ENCODE measurements around the gene C14orf132.

Gene C14orf132

GRCh38 chr14:96126783-96127271, 87.7 kb downstream of the C14orf132 start:
- no peak for DNase-seq
- Histone ChIP-seq H3K9me3 (ENCODE audit: severe bottlenecking) (no peaks in the 10 kb centered on the region), H3K36me3 (no peaks in the 10 kb centered on the region), H3K27me3 (ENCODE audit: insufficient read depth, low read depth, severe bottlenecking) (no peaks in the 10 kb centered on the region), H3K4me3 (ENCODE audit: low read depth, low read length) (no peak overlapping the region), H3K27ac (no peak overlapping the region)
- no peak for TF ChIP-seq CTCF (IDR thresholded peaks at IDR 0.05; ENCODE audit: low read depth, low read length)

- no peak for TF ChIP-seq CTCF (IDR thresholded peaks at IDR 0.05; ENCODE audit: low read depth, low read length)
- H3K27ac ChIP-seq = no peak overlapping the region
- H3K36me3 ChIP-seq = no peaks in the 10 kb centered on the region
- no peaks in the 10 kb centered on the region for H3K9me3 ChIP-seq (ENCODE audit: severe bottlenecking)
- DNase-seq = no peak
- H3K27me3 ChIP-seq (ENCODE audit: insufficient read depth, low read depth, severe bottlenecking) = no peaks in the 10 kb centered on the region
- no peak overlapping the region for H3K4me3 ChIP-seq (ENCODE audit: low read depth, low read length)
These were observed 90.1 kb downstream of the C14orf132 start for GRCh38 chr14:96129128-96129736.

GRCh38 chr14:96130391-96130790, 91.2 kb downstream of the C14orf132 start:
- Histone ChIP-seq H3K36me3 (no peaks in the 10 kb centered on the region), H3K4me3 (ENCODE audit: low read depth, low read length) (no peak overlapping the region), H3K9me3 (ENCODE audit: severe bottlenecking) (no peaks in the 10 kb centered on the region), H3K27ac (no peak overlapping the region), H3K27me3 (ENCODE audit: insufficient read depth, low read depth, severe bottlenecking) (no peaks in the 10 kb centered on the region)
- TF ChIP-seq CTCF (IDR thresholded peaks at IDR 0.05; ENCODE audit: low read depth, low read length) = no peak
- no peak for DNase-seq

- no peaks in the 10 kb centered on the region for H3K27me3 ChIP-seq (ENCODE audit: insufficient read depth, low read depth, severe bottlenecking)
- DNase-seq = no peak
- H3K9me3 ChIP-seq (ENCODE audit: severe bottlenecking) = no peaks in the 10 kb centered on the region
- H3K36me3 ChIP-seq = no peaks in the 10 kb centered on the region
- H3K4me3 ChIP-seq (ENCODE audit: low read depth, low read length) = no peak overlapping the region
- H3K27ac ChIP-seq = no peak overlapping the region
- TF ChIP-seq CTCF (IDR thresholded peaks at IDR 0.05; ENCODE audit: low read depth, low read length) = no peak
These were observed 91.7 kb downstream of the C14orf132 start for GRCh38 chr14:96130854-96131253.

GRCh38 chr14:96131836-96132235, 92.7 kb downstream of the C14orf132 start:
- no peak overlapping the region for H3K4me3 ChIP-seq (ENCODE audit: low read depth, low read length)
- no peaks in the 10 kb centered on the region for H3K9me3 ChIP-seq (ENCODE audit: severe bottlenecking)
- TF ChIP-seq CTCF (IDR thresholded peaks at IDR 0.05; ENCODE audit: low read depth, low read length) = no peak
- DNase-seq = no peak
- H3K27ac ChIP-seq = no peak overlapping the region
- no peaks in the 10 kb centered on the region for H3K36me3 ChIP-seq
- no peaks in the 10 kb centered on the region for H3K27me3 ChIP-seq (ENCODE audit: insufficient read depth, low read depth, severe bottlenecking)

- TF ChIP-seq CTCF (IDR thresholded peaks at IDR 0.05; ENCODE audit: low read depth, low read length) = no peak
- no peak for DNase-seq
- no peak overlapping the region for H3K4me3 ChIP-seq (ENCODE audit: low read depth, low read length)
- H3K36me3 ChIP-seq = no peaks in the 10 kb centered on the region
- peaks cover 4% of the 10 kb centered on the region for H3K9me3 ChIP-seq (ENCODE audit: severe bottlenecking)
- no peaks in the 10 kb centered on the region for H3K27me3 ChIP-seq (ENCODE audit: insufficient read depth, low read depth, severe bottlenecking)
- H3K27ac ChIP-seq = no peak overlapping the region
These were observed 95.3 kb downstream of the C14orf132 start for GRCh38 chr14:96134508-96134907.
